SH-SY5Y (cell line): ENCODE measurements around the gene WTIP.

Experiments used
- GATA2 ChIP-seq: IDR thresholded peaks from 2 replicates; pipeline ENCODE4 v1.6.1; 2011; ENCODE audit warnings: mild to moderate bottlenecking, low read depth, low read length
- GATA3 ChIP-seq: IDR thresholded peaks from 2 replicates; pipeline ENCODE4 v1.6.1; 2011; ENCODE audit warnings: low read depth, mild to moderate bottlenecking, low read length, moderate library complexity

DNA sequence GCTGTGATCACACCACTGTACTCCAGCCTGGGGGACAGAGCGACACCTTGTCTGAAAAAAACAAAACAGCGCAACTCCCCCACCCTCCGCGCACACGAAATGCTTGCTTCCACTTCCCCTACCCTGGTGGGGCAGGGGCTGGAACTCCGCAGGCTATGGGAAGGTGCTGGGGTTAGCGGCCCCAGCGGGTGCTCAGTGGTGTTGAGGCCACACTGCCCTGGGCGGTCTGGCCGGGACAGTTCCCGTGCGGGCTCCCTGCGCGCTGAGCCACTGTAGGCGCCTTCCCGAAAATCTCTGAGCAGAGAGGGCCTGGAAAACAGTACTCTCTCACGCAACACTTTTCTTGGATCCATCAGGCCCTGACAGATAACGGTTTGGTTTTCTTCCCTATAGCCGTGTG lies 1.1 kb upstream of the WTIP start:
- TF ChIP-seq GATA3 (no peak), GATA2 (no peak)
